Progenitor cell of endocrine pancreas (in vitro differentiated cells): ENCODE data around the gene ZNF580. TPM values are rescaled to one million over a fixed set of nuclear protein-coding genes. Genes with fewer than 3 reads are reported as not detected.

Experiments used
- DNase-seq: peaks from one replicate; pipeline ENCODE4 v3.0.0; 2021; ENCODE audit warnings: low spot score; ENCODE audit not compliant: unreplicated experiment
- H3K27ac Mint-ChIP-seq: 2 replicates; pipeline ENCODE4 v1.8.0; 2021; ENCODE audit warnings: mild to moderate bottlenecking, moderate library complexity, mixed read lengths
- H3K27me3 Mint-ChIP-seq: 2 replicates; pipeline ENCODE4 v1.8.0; 2021; ENCODE audit warnings: mixed read lengths
- H3K36me3 Mint-ChIP-seq: 2 replicates; pipeline ENCODE4 v1.8.0; 2022; ENCODE audit warnings: mixed read lengths; ENCODE audit not compliant: insufficient read depth
- H3K4me1 Mint-ChIP-seq: 2 replicates; pipeline ENCODE4 v1.8.0; 2021; ENCODE audit warnings: low read depth, mixed read lengths
- H3K4me3 Mint-ChIP-seq: 2 replicates; pipeline ENCODE4 v1.8.0; 2021; ENCODE audit warnings: low read depth, mild to moderate bottlenecking, moderate library complexity, mixed read lengths
- H3K9me3 Mint-ChIP-seq: 2 replicates; pipeline ENCODE4 v1.8.0; 2021; ENCODE audit warnings: low read depth, mixed read lengths
- CTCF ChIP-seq: fragments of 200-600 bp; sonication (generic); IDR thresholded peaks from one replicate; pipeline ENCODE4 v1.5.0; 2021; ENCODE audit warnings: antibody characterized with exemption, mild to moderate bottlenecking; ENCODE audit not compliant: unreplicated experiment
- total RNA-seq: library from RNA; stranded (reverse); gene quantifications from 2 replicates; pipeline ENCODE4 v1.2.1, GENCODE V29; 2021

ZNF580 gene
- total RNA-seq, 1 donor from 2014 or later: 45.9 TPM

GRCh38 chr19:55646889-55647731 is 6.3 kb downstream of the ZNF580 start:
- no peak for DNase-seq
- no peak for TF ChIP-seq CTCF
- Mint-ChIP-seq H3K4me1 (peaks cover 22% of the 10 kb centered on the region), H3K9me3 (no peaks in the 10 kb centered on the region), H3K36me3 (peaks cover 7% of the 10 kb centered on the region), H3K4me3 (peak overlapping the region; percentile 78), H3K27me3 (no peaks in the 10 kb centered on the region), H3K27ac (peak overlapping the region; percentile 79)

- Mint-ChIP-seq H3K27me3 (no peaks in the 10 kb centered on the region), H3K27ac (peak within 1 kb of the TSS; percentile 94), H3K36me3 (peaks cover 8% of the 10 kb centered on the region), H3K4me3 (peak within 1 kb of the TSS; percentile 80), H3K4me1 (peaks cover 20% of the 10 kb centered on the region), H3K9me3 (no peaks in the 10 kb centered on the region)
- TF ChIP-seq CTCF: no peak
- DNase-seq: peak; percentile 50
These were observed 7.2 kb downstream of the ZNF580 start, which contains the start of gene CCDC106 for GRCh38 chr19:55647732-55648584. Gene CCDC106 (plus strand): TSS chr19:55648212. CDS start chr19:55649047, 835 bp downstream.

- H3K27ac Mint-ChIP-seq: peak overlapping the region; percentile 64
- H3K9me3 Mint-ChIP-seq: no peaks in the 10 kb centered on the region
- H3K4me3 Mint-ChIP-seq: peak overlapping the region; percentile 80
- TF ChIP-seq CTCF: no peak
- peaks cover 8% of the 10 kb centered on the region for H3K36me3 Mint-ChIP-seq
- H3K4me1 Mint-ChIP-seq: peaks cover 14% of the 10 kb centered on the region
- H3K27me3 Mint-ChIP-seq: no peaks in the 10 kb centered on the region
- DNase-seq: no peak
These were observed 7.9 kb downstream of the ZNF580 start for GRCh38 chr19:55648585-55649267.

GRCh38 chr19:55649268-55650125 is 8.7 kb downstream of the ZNF580 start:
- Mint-ChIP-seq H3K9me3 (no peaks in the 10 kb centered on the region), H3K27ac (no peak overlapping the region), H3K4me1 (peaks cover 9% of the 10 kb centered on the region), H3K36me3 (peaks cover 8% of the 10 kb centered on the region), H3K4me3 (peak overlapping the region; percentile 80), H3K27me3 (no peaks in the 10 kb centered on the region)
- no peak for DNase-seq
- no peak for TF ChIP-seq CTCF
